Trophoblast cell (in vitro differentiated cells and primary cell): ENCODE data around the gene RMRP.

Source experiments
- DNase-seq, 2 donors: peaks; one replicate each; pipeline ENCODE4 v3.0.0-alpha.2; 2016
- H2AFZ ChIP-seq: 2 replicates; pipeline ENCODE4 v1.6.1; 2013; ENCODE audit warnings: low read length, moderate library complexity, mild to moderate bottlenecking; ENCODE audit not compliant: insufficient read depth, poor library complexity
- H2AK5ac ChIP-seq: 2 replicates; pipeline ENCODE4 v1.6.1; 2013; ENCODE audit warnings: mild to moderate bottlenecking, low read length
- H2BK120ac ChIP-seq: 2 replicates; pipeline ENCODE4 v1.6.1; 2013; ENCODE audit warnings: low read length, mild to moderate bottlenecking, moderate library complexity; ENCODE audit not compliant: insufficient read depth, poor library complexity
- H2BK12ac ChIP-seq: 2 replicates; pipeline ENCODE4 v1.6.1; 2013; ENCODE audit warnings: mild to moderate bottlenecking, low read length, moderate library complexity
- H2BK5ac ChIP-seq: 2 replicates; pipeline ENCODE4 v1.6.1; 2013; ENCODE audit warnings: low read length, low read depth, moderate library complexity, mild to moderate bottlenecking; ENCODE audit not compliant: poor library complexity
- H3K14ac ChIP-seq: 2 replicates; pipeline ENCODE4 v1.6.1; 2013; ENCODE audit warnings: mild to moderate bottlenecking, low read length
- H3K18ac ChIP-seq: 2 replicates; pipeline ENCODE4 v1.6.1; 2013; ENCODE audit warnings: mild to moderate bottlenecking, low read length
- H3K23ac ChIP-seq: 2 replicates; pipeline ENCODE4 v1.6.1; 2013; ENCODE audit warnings: low read length
- H3K27ac ChIP-seq: 2 replicates; pipeline ENCODE4 v1.5.1; 2013; ENCODE audit warnings: low read depth, mild to moderate bottlenecking, inconsistent platforms, low read length, moderate library complexity
- H3K27me3 ChIP-seq: 2 replicates; pipeline ENCODE4 v1.6.1; 2013; ENCODE audit warnings: inconsistent platforms, mild to moderate bottlenecking, low read length, moderate library complexity; ENCODE audit not compliant: insufficient read depth
- H3K36me3 ChIP-seq, 2 experiments: 1 replicate in 1 of 2; 2 replicates in 1 of 2; pipeline ENCODE4 v1.6.1; 2013; ENCODE audit warnings: low read length in 2 of 2, mild to moderate bottlenecking in 2 of 2, moderate library complexity in 1 of 2; ENCODE audit not compliant: insufficient read depth in 2 of 2, control insufficient read depth in 1 of 2
- H3K4ac ChIP-seq: 2 replicates; pipeline ENCODE4 v1.6.1; 2013; ENCODE audit warnings: low read depth, mild to moderate bottlenecking, low read length, moderate library complexity
- H3K4me1 ChIP-seq, 2 experiments: 1 replicate in 1 of 2; 2 replicates in 1 of 2; pipeline ENCODE4 v1.6.1; 2013; ENCODE audit warnings: low read length in 2 of 2, mild to moderate bottlenecking in 2 of 2, moderate library complexity in 1 of 2; ENCODE audit not compliant: insufficient read depth in 2 of 2, control insufficient read depth in 1 of 2
- H3K4me2 ChIP-seq: 2 replicates; pipeline ENCODE4 v1.6.1; 2013; ENCODE audit warnings: inconsistent platforms, mild to moderate bottlenecking, low read length, moderate library complexity
- H3K4me3 ChIP-seq: 2 replicates; pipeline ENCODE4 v1.5.1; 2013; ENCODE audit warnings: mild to moderate bottlenecking, low read depth, low read length, inconsistent platforms
- H3K79me1 ChIP-seq: one replicate; pipeline ENCODE4 v1.6.1; 2013; ENCODE audit warnings: low read length
- H3K79me2 ChIP-seq: 2 replicates; pipeline ENCODE4 v1.6.1; 2013; ENCODE audit warnings: low read length, mild to moderate bottlenecking; ENCODE audit not compliant: control insufficient read depth, insufficient read depth, poor library complexity
- H3K9ac ChIP-seq: 2 replicates; pipeline ENCODE4 v1.6.1; 2013; ENCODE audit warnings: mild to moderate bottlenecking, low read length
- H3K9me3 ChIP-seq: 2 replicates; pipeline ENCODE4 v1.6.1; 2013; ENCODE audit warnings: low read depth, mild to moderate bottlenecking, control low read depth, inconsistent platforms, low read length; ENCODE audit not compliant: insufficient read depth
- H4K12ac ChIP-seq: 2 replicates; pipeline ENCODE4 v1.6.1; 2013; ENCODE audit warnings: low read depth, mild to moderate bottlenecking, low read length, moderate library complexity
- H4K8ac ChIP-seq: 2 replicates; pipeline ENCODE4 v1.6.1; 2013; ENCODE audit warnings: low read depth, mild to moderate bottlenecking, low read length, moderate library complexity
- H4K91ac ChIP-seq: one replicate; pipeline ENCODE4 v1.6.1; 2013; ENCODE audit warnings: low read depth, mild to moderate bottlenecking, low read length, moderate library complexity
- WGBS: extraction: QIAGEN DNeasy Blood & Tissue Kit; methylation state at CpG from one replicate; pipeline ENCODE4 v1.1.7; 2013; ENCODE audit warnings: missing lambda C conversion rate; ENCODE audit not compliant: insufficient read length, insufficient coverage; ENCODE audit errors: extremely low coverage; 5-methylcytosine and 5-hydroxymethylcytosine counted together

Gene RMRP

GRCh38 chr9:35636135-35636876 lies 21.5 kb downstream of the RMRP start:
- no CpG with 5 or more reads among the region's 9 CpGs for WGBS
- Histone ChIP-seq H3K27me3 (no peaks in the 10 kb centered on the region), H3K4me2 (no peak overlapping the region), H3K4me1 (no peaks in the 10 kb centered on the region), H4K12ac (no peak overlapping the region), H2BK12ac (no peak overlapping the region), H2BK120ac (no peak overlapping the region), H4K8ac (no peak overlapping the region), H3K27ac (no peak overlapping the region), H3K18ac (no peak overlapping the region), H3K23ac (no peak overlapping the region), H4K91ac (no peak overlapping the region), H3K4ac (no peak overlapping the region), H3K4me3 (no peak overlapping the region), H3K14ac (no peak overlapping the region), H3K36me3 (no peaks in the 10 kb centered on the region), H3K79me2 (no peaks in the 10 kb centered on the region), H2AFZ (no peak overlapping the region), H2AK5ac (no peak overlapping the region), H2BK5ac (no peak overlapping the region), H3K9me3 (no peaks in the 10 kb centered on the region), H3K79me1 (no peaks in the 10 kb centered on the region), H3K9ac (no peak overlapping the region)
- DNase-seq: no peak

GRCh38 chr9:35635730-35636129 lies 22.1 kb downstream of the RMRP start:
- H2BK12ac ChIP-seq: no peak overlapping the region
- no peaks in the 10 kb centered on the region for H3K4me1 ChIP-seq
- H4K12ac ChIP-seq: no peak overlapping the region
- no peaks in the 10 kb centered on the region for H3K9me3 ChIP-seq
- H3K18ac ChIP-seq: no peak overlapping the region
- H3K36me3 ChIP-seq: no peaks in the 10 kb centered on the region
- H2AK5ac ChIP-seq: no peak overlapping the region
- no peaks in the 10 kb centered on the region for H3K27me3 ChIP-seq
- no peak overlapping the region for H4K91ac ChIP-seq
- H3K14ac ChIP-seq: no peak overlapping the region
- no peak overlapping the region for H2BK5ac ChIP-seq
- no peak overlapping the region for H3K9ac ChIP-seq
- H3K79me2 ChIP-seq: no peaks in the 10 kb centered on the region
- H2BK120ac ChIP-seq: no peak overlapping the region
- H3K4ac ChIP-seq: no peak overlapping the region
- no peak overlapping the region for H4K8ac ChIP-seq
- H3K4me3 ChIP-seq: no peak overlapping the region
- no peak overlapping the region for H3K23ac ChIP-seq
- no peak overlapping the region for H2AFZ ChIP-seq
- no peak overlapping the region for H3K27ac ChIP-seq
- no peak overlapping the region for H3K4me2 ChIP-seq
- no peak for DNase-seq
- H3K79me1 ChIP-seq: no peaks in the 10 kb centered on the region

GRCh38 chr9:35629597-35629996 lies 28.2 kb downstream of the RMRP start:
- Histone ChIP-seq H3K4me3 (no peak overlapping the region), H3K4ac (no peak overlapping the region), H4K12ac (no peak overlapping the region), H3K9me3 (no peaks in the 10 kb centered on the region), H3K79me1 (no peaks in the 10 kb centered on the region), H3K18ac (no peak overlapping the region), H3K14ac (no peak overlapping the region), H2BK120ac (no peak overlapping the region), H3K4me2 (no peak overlapping the region), H3K23ac (no peak overlapping the region), H3K27me3 (no peaks in the 10 kb centered on the region), H2AFZ (no peak overlapping the region), H2AK5ac (no peak overlapping the region), H3K36me3 (no peaks in the 10 kb centered on the region), H2BK5ac (no peak overlapping the region), H3K79me2 (no peaks in the 10 kb centered on the region), H4K8ac (no peak overlapping the region), H3K9ac (no peak overlapping the region), H3K4me1 (no peaks in the 10 kb centered on the region), H4K91ac (no peak overlapping the region), H2BK12ac (no peak overlapping the region), H3K27ac (no peak overlapping the region)
- DNase-seq: no peak
- no CpG with 5 or more reads among the region's 5 CpGs for WGBS

GRCh38 chr9:35628389-35628991 lies 29.3 kb downstream of the RMRP start:
- H3K4ac ChIP-seq: no peak overlapping the region
- H3K9me3 ChIP-seq: no peaks in the 10 kb centered on the region
- H3K27ac ChIP-seq: no peak overlapping the region
- H3K79me2 ChIP-seq: no peaks in the 10 kb centered on the region
- H3K23ac ChIP-seq: no peak overlapping the region
- no peak overlapping the region for H2AK5ac ChIP-seq
- H2AFZ ChIP-seq: no peak overlapping the region
- no peaks in the 10 kb centered on the region for H3K27me3 ChIP-seq
- no peak overlapping the region for H3K14ac ChIP-seq
- H3K4me1 ChIP-seq: no peaks in the 10 kb centered on the region
- no peak overlapping the region for H2BK12ac ChIP-seq
- no peak overlapping the region for H3K4me3 ChIP-seq
- no peak overlapping the region for H4K91ac ChIP-seq
- H3K4me2 ChIP-seq: no peak overlapping the region
- no peak overlapping the region for H4K12ac ChIP-seq
- no peak overlapping the region for H3K9ac ChIP-seq
- no peaks in the 10 kb centered on the region for H3K79me1 ChIP-seq
- DNase-seq: no peak
- H3K36me3 ChIP-seq: no peaks in the 10 kb centered on the region
- H3K18ac ChIP-seq: no peak overlapping the region
- WGBS: no CpG with 5 or more reads among the region's 6 CpGs
- no peak overlapping the region for H2BK5ac ChIP-seq
- H4K8ac ChIP-seq: no peak overlapping the region
- H2BK120ac ChIP-seq: no peak overlapping the region
